ENCODE results near the gene MARK4. TPM values are rescaled to one million over a fixed set of nuclear protein-coding genes. Genes with fewer than 3 reads are reported as not detected.
"Not testable (repeated sequence)": the region's sequence is repeated elsewhere in the genome, so short reads cannot be mapped to it uniquely, and the experiment has no call there.

The MARK4 gene
- total RNA-seq, 1 donor from 2014 or later = 32.6 TPM

DNA sequence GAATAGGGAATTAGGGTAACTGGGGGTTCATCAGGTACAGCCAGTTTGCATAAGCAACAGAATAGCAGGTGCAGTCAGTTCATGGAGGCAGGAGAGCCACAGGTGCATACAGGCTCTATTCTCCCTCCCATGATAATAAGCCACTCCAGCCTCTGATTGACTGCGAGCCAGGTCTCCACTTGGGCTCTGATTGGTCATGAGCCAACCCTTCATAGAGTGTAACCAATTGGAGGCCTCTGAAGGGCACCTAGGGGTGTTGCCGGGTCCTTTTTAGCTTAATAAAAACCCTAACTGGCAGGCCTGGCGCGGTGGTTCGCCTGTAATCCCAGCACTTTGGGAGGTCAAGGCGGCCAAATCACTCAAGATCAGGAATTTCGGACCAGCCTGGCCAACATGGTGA, 80.3 kb downstream of the MARK4 start:
- no peak for DNase-seq (ENCODE audit: low spot score in 2 of 2)
- no peak for FAIRE-seq

DNA sequence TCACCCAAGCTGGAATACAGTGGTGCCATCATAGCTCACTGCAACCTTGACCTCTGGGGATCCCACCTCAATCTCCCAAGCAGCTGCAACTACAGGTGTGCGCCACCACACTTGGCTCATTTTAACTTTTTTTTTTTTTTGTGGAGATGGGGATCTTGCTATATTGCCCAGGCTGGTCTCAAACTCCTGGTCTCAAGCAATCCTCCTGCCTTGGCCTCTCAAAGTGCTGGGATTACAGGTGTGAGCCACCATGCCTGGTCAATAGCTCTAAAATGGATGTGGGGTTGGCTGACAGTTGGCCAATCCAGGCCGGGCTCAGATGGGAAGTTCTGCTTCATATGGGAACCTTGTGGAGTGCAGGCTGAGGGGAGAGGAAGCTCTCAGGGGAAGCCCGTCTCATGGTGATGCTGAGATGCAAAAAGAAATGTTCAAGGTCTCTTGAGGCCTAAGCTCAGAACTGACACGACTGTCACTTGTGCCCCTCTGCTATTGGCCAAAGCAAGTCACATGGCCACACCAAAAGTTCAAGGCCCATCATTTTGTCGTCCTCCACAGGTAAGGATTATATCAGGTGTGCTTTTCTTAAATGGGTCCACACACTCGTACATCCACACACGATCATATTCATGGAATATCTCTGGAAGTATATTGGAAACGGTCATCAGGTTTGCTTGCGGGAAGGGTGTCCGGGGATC, 82.7 kb downstream of the MARK4 start:
- FAIRE-seq (no peak), DNase-seq (ENCODE audit: low spot score in 2 of 2) (no peak)

DNA sequence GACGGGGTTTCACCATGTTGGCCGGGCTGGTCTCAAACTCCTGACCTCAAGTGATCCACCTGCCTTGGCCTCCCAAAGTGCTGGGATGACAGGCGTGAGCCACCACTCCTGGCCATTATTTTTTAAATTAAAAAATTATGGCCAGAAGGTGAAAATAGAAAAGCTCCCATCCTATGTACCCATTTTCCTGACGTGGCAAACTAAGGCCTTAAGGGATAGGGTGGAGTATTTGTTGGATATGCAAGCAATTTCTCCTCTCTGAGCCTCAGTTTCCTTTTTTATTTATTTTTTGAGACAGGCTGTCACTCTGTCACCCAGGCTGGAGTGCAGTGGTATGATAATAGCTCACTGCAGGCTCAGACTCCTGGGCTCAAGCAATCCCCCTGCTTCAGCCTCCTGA, 83.8 kb downstream of the MARK4 start:
- DNase-seq (ENCODE audit: low spot score in 2 of 2); FAIRE-seq: not testable (repeated sequence)

GRCh38 chr19:45336696-45337251, 85.7 kb downstream of the MARK4 start:
- FAIRE-seq (no peak), DNase-seq (ENCODE audit: low spot score in 2 of 2) (no peak)

DNA sequence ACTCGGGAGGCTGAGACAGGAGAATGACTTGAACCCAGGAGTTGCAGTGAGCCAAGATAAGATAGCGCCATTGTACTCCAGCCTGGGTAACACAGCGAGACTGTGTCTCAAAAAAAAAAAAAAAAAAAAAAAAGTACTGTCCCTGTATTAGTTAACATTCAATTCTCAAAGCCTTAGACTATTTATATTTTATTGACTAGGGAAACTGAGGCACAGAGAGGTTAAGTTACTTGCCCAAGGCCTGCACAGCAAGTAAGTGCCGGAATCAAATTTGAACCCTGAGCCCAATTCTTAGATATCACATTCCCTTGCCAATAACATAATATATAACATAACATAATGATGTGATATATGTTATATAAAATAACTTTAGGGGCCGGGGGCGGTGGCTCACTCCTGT, 88.6 kb downstream of the MARK4 start:
- FAIRE-seq (no peak), DNase-seq (ENCODE audit: low spot score in 2 of 2) (no peak)

DNA sequence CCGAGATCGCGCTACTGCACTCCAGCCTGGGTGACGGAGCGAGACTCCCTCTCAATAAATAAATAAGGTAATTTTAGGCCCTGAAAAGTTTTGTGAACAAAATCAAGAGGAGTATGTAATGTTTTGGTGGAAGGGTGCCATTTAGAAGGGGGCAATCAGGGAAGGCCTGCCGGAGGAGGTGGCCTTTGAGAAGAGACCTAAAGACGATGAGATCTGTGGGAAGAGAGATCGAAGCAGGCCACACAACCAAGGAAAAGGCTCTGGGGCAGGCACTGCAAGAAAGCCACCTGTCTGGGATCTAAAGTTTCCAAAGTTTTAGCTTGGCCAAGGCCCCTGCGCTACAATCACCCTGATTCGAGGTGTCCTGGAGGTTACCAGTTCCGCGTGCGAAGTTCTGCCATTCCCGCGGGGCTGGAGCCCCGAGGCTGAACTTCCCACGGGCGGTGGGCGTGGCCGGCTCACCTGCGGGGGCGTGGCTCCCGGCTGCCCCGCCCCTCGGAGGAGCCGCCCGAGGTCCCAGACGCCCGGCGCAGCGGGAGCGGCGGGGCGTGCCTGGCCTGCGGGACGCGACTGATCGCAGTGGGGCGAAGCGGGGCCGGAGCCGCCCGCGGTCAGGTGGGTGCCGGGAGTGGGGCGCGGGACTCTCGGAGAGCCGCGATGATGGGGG, 89.3 kb downstream of the MARK4 start, which contains the start of gene KLC3:
Gene KLC3 (plus strand): TSS at position 519 of the 667 bp plus-strand sequence. CDS start 4,792 bp downstream, outside the sequence.
- DNase-seq (ENCODE audit: low spot score in 2 of 2) = no peak

DNA sequence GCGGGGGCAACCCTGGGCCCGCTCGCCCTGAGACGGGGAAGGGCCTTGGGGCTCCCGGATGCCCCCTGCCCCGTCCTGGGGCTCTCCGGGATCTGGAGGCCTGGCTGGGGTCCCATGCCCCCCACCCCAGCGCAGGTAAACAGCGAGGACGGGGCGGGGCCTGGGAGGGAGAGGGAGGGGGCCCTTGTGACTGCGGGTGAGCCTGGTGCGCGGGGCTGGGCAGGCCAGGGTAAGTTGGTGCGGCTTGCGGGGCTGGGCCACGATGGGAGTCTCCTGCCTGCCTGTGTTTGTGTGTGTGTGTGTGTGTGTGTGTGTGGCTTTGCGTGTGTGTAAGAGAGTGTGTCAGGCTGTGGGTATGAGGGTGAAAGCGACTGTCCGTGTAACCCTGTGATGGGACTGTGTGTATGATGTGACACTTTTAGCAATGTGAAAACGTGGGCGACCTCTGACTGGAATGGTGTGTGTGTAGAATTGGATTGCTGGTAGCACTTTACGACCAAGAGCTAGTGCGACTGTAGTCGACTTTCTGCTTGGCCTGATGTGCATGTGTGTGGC, 89.9 kb downstream of the MARK4 start:
- DNase-seq (ENCODE audit: low spot score in 2 of 2) = no peak
- FAIRE-seq = no peak

More for the DNA sequence above, 89.3 kb downstream of the MARK4 start, which contains the start of gene KLC3:
- FAIRE-seq = no peak

- FAIRE-seq = no peak
These were observed 91.8 kb downstream of the MARK4 start for GRCh38 chr19:45342911-45343310.

GRCh38 chr19:45344621-45345505, 93.8 kb downstream of the MARK4 start:
- no peak for FAIRE-seq
- DNase-seq (ENCODE audit: low spot score in 2 of 2) = no peak

More at GRCh38 chr19:45342911-45343310, 91.8 kb downstream of the MARK4 start:
- DNase-seq (ENCODE audit: low spot score in 2 of 2) = no peak

DNA sequence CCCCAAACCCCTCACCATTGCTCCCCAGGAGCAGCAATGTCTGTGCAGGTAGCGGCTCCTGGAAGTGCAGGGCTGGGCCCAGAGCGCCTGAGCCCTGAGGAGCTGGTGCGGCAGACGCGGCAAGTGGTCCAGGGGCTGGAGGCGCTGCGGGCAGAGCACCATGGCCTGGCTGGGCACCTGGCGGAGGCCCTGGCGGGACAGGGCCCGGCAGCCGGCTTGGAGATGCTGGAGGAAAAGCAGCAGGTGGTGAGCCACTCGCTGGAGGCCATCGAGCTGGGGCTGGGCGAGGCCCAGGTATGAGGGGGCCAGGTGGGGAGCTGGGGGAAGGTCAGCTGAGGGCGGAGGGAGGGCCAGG, 94.4 kb downstream of the MARK4 start:
- DNase-seq (ENCODE audit: low spot score in 2 of 2) = no peak
- FAIRE-seq = no peak

DNA sequence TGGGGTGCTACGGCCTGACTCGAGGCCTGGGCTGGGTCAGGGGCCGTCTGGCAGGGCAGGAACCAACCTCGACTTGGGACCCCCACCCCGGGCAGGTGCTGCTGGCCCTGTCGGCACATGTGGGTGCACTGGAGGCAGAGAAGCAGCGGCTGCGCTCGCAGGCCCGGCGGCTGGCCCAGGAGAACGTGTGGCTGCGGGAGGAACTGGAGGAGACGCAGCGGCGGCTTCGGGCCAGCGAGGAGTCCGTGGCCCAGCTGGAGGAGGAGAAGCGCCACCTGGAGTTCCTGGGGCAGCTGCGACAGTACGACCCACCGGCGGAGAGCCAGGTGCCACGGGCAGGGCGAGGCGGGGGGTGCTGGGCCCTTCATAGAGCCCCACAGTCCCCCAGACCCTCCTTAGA, 95.4 kb downstream of the MARK4 start:
- DNase-seq (ENCODE audit: low spot score in 2 of 2) (no peak), FAIRE-seq (no peak)

GRCh38 chr19:45347570-45348366, 96.7 kb downstream of the MARK4 start:
- DNase-seq (ENCODE audit: low spot score in 2 of 2) (no peak), FAIRE-seq (no peak)

- DNase-seq (ENCODE audit: low spot score in 2 of 2) = no peak
- FAIRE-seq = no peak
These were observed 97.5 kb downstream of the MARK4 start for GRCh38 chr19:45348367-45349125.

GRCh38 chr19:45349126-45349415, 98.0 kb downstream of the MARK4 start:
- FAIRE-seq (no peak), DNase-seq (ENCODE audit: low spot score in 2 of 2) (no peak)

DNA sequence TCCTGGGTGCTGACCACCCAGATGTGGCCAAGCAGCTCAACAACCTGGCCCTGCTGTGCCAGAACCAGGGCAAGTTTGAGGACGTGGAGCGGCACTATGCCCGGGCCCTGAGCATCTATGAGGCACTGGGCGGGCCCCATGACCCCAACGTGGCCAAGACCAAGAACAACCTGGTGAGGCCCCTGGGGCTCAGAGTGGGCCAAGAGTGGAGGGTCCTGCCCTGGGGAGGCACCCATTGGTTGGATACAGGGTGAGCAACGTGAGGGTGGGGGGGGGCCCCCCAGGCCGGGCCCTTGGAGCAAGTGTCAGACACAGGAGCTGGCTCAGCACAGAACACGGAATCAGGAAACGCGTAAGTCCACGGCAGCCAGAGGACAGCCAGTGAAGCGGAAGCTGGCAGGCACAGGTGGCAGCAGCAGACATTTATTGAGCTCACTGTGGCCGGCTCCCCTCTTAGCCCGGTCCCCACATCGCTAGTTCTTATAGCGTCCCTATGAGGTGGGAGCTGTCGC, 98.4 kb downstream of the MARK4 start:
- FAIRE-seq = no peak
- DNase-seq (ENCODE audit: low spot score in 2 of 2) = no peak

DNA sequence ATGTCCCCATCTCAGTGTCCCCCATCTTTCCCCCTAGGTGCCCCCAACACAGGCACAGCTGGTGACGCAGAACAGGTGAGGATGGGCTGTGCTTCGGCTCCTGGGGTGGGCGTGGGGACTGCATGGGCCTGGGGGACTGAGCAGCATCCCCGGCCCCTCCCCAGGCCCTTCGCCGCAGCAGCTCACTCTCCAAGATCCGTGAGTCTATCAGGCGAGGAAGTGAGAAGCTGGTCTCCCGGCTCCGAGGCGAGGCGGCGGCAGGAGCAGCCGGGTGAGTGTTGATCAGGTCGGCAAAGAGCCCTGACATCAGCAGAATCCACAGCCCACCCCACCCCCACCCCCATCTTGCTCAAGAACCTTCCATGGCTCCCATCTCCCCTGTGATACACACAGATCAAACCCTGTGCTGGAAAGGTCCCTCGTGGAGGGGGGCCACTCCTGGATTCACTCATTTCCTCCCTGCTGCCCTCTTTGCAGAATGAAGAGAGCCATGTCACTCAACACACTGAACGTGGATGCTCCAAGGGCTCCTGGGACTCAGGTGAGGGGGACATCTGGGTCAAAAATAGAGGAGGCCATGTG, 99.5 kb downstream of the MARK4 start:
- DNase-seq (ENCODE audit: low spot score in 2 of 2) (no peak), FAIRE-seq (no peak)

- DNase-seq (ENCODE audit: low spot score in 2 of 2) (no peak), FAIRE-seq (no peak)
These were observed 100.4 kb downstream of the MARK4 start for GRCh38 chr19:45351401-45351952.

- FAIRE-seq = no peak
- no peak for DNase-seq (ENCODE audit: low spot score in 2 of 2)
These were observed 101.0 kb downstream of the MARK4 start for GRCh38 chr19:45352062-45352461.
